ENCODE data around the gene GALNT7.

DNA sequence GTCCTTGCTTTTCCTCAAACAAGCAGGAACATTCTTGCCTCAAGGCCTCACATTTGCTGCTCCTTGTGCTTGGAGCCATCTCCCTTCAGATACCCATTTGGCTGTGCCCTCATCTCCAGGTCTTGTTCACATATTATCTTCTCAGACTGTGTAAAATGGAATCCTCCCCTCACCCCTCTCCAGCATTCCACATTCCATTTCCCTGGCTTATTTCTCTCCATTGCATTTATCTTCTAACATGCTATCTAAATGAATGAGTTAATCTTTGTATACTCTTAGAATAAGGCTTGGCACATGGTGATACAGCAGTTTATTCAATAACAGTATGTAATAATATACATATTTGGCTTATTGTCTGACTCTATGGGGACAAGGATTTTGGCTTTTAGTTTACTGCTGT is 8.8 kb upstream of the GALNT7 start:
- TF ChIP-seq CTCF (IDR thresholded peaks at IDR 0.05), result no peak
- no peak for TF ChIP-seq POLR2A (IDR thresholded peaks at IDR 0.05)

All from heart left ventricle (tissue), 13 donors.